ENCODE data around the gene GNB1L.

Gene GNB1L

DNA sequence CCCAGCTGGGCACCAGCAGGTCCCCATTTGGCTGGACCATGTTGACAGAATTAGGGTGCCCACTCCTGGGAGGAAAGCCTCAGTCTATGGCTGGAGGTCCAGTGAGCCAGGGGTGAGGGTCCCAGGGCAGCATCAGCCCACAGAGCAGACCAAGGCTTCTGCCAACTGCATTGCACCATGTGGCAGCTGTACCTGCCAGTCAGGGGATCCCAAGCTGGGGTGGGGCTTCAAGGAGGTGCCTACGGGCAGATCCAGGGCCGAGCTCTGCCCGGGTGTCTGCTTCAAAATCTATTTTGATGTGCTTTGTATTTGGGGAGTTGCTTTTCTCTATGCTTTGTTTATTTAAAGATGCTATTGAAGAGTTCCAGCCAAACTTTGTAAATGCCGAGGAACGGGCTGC is 120.9 kb downstream of the GNB1L start:
- no peak for DNase-seq (ENCODE audit: low read depth in 2 of 2)

Measured in activated CD8-positive, alpha-beta memory T cell treated with anti-CD3 and anti-CD28 coated beads for 4 hours (primary cell).